Upper lobe of left lung (tissue), 4 donors: ENCODE data around the gene DYNAP.

Experiments
- POLR2A ChIP-seq, 4 donors: fragments of 450-650 bp; IDR thresholded peaks; one replicate each; pipeline ENCODE4 v1.5.1; 2016 to 2017; ENCODE audit warnings: antibody characterized with exemption in 4 of 4, mild to moderate bottlenecking in 2 of 4
- TF ChIP-seq, protein P1 (sequence below), 6 experiments: fragments of 450-650 bp in 4 of 6; fragments of 200-600 bp in 2 of 6; sonication (generic) in 2 of 6; IDR thresholded peaks; one replicate each; pipeline ENCODE4 v1.5.1; 2016 to 2019; ENCODE audit warnings: antibody characterized with exemption in 6 of 6

DNA sequence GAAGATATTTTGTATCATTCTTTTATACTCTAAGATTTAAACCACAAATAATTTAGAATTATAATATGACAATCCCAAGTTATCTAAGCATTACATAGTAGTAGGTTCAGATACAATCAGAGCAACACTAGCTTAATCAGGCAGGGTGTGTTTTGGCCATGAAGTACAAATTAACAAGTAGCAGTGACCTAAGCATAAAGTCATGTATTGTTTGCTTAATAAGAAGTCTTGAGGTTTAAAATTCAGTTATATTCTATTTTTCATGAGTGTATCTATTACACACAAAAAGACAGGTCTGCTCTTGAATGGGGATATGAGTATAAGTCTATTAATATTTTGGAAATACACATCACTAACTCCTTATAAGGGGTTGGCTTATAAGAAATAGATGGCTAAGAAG lies 39.9 kb downstream of the DYNAP start:
- TF ChIP-seq, protein P1, sequence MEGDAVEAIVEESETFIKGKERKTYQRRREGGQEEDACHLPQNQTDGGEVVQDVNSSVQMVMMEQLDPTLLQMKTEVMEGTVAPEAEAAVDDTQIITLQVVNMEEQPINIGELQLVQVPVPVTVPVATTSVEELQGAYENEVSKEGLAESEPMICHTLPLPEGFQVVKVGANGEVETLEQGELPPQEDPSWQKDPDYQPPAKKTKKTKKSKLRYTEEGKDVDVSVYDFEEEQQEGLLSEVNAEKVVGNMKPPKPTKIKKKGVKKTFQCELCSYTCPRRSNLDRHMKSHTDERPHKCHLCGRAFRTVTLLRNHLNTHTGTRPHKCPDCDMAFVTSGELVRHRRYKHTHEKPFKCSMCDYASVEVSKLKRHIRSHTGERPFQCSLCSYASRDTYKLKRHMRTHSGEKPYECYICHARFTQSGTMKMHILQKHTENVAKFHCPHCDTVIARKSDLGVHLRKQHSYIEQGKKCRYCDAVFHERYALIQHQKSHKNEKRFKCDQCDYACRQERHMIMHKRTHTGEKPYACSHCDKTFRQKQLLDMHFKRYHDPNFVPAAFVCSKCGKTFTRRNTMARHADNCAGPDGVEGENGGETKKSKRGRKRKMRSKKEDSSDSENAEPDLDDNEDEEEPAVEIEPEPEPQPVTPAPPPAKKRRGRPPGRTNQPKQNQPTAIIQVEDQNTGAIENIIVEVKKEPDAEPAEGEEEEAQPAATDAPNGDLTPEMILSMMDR (IDR thresholded peaks at IDR 0.05): no peak
- no peak for TF ChIP-seq POLR2A (IDR thresholded peaks at IDR 0.05)
